HCT116 (cell line): ENCODE data around the gene MAP3K8. TPM values are rescaled to one million over a fixed set of nuclear protein-coding genes. Genes with fewer than 3 reads are reported as not detected.
"Not testable (repeated sequence)": the region's sequence is repeated elsewhere in the genome, so short reads cannot be mapped to it uniquely, and the experiment has no call there.

ENCODE experiments used
- ATAC-seq: fragments of 200-7000 bp; cut with Tn5 transposase; 2 replicates; pipeline ENCODE4 v1.9.1; 2020; ENCODE audit warnings: mild to moderate bottlenecking, moderate library complexity
- BruUV-seq: library from RNA; stranded (reverse); fragments of 400-500 nt; replicated peaks from 2 replicates; lab custom pipeline; 2021; lab: Mats Ljungman, UMichigan
- CTCF ChIA-PET: fragments of 300-600 bp; sonication (Branson Sonifier 250); formaldehyde crosslinking; loops from one replicate; lab custom pipeline; 2021; ENCODE audit warnings: antibody characterized with exemption; lab: Charles Lee
- POLR2A ChIA-PET: fragments of 300-600, 350-600 bp; sonication (Branson Sonifier 250); formaldehyde crosslinking; loops from one replicate; lab custom pipeline; 2021; ENCODE audit warnings: antibody characterized with exemption; lab: Charles Lee
- RAD21 ChIA-PET, 2 experiments: fragments of 300-600 bp; sonication (Branson Sonifier 250); formaldehyde crosslinking; loops; one replicate each; lab custom pipeline; 2023; ENCODE audit warnings: low total read pairs in 2 of 2; ENCODE audit not compliant: uncharacterized antibody in 2 of 2, unreplicated experiment in 2 of 2, low non-redundant PET in 1 of 2; lab: Charles Lee
- DNase-seq: peaks from one replicate; pipeline ENCODE4 v3.0.0-alpha.2; 2010; ENCODE audit warnings: low read depth, low spot score
- H2AFZ ChIP-seq: fragments of 200-600 bp; shearing (Covaris generic), sonication (generic); 2 replicates; pipeline ENCODE4 v1.6.1; 2017; ENCODE audit warnings: low read depth, mixed run types, mixed read lengths, antibody characterized with exemption, low read length; ENCODE audit not compliant: poor library complexity, severe bottlenecking
- H3K27ac ChIP-seq: 2 replicates; pipeline ENCODE4 v1.5.1; 2012; ENCODE audit warnings: low read depth, low read length
- H3K27me3 ChIP-seq: fragments of 200-600 bp; sonication (generic); 2 replicates; pipeline ENCODE4 v1.6.1; 2016; ENCODE audit warnings: mixed run types, low read length, mixed read lengths; ENCODE audit not compliant: insufficient read depth
- H3K36me3 ChIP-seq, 2 experiments: fragments of 200-500 bp in 1 of 2; fragments of 200-600 bp in 1 of 2; sonication (Bioruptor generic) in 1 of 2; sonication (generic) in 1 of 2; 2 replicates each; pipeline versions ENCODE4 v1.5.1 to v1.6.1; 2014 to 2016; ENCODE audit warnings: low read length in 2 of 2, inconsistent platforms in 1 of 2, mixed read lengths in 1 of 2, mixed run types in 1 of 2; ENCODE audit not compliant: insufficient read depth in 2 of 2, control insufficient read depth in 1 of 2
- H3K4me1 ChIP-seq, 2 experiments: fragments of 200-600 bp in 1 of 2; sonication (generic) in 1 of 2; 2 replicates each; pipeline versions ENCODE4 v1.5.1 to v1.6.1; 2012 to 2017; ENCODE audit warnings: low read length in 2 of 2, inconsistent platforms in 1 of 2, mild to moderate bottlenecking in 1 of 2, mixed read lengths in 1 of 2, mixed run types in 1 of 2, moderate library complexity in 1 of 2; ENCODE audit not compliant: insufficient read depth in 2 of 2, control insufficient read depth in 1 of 2
- H3K4me2 ChIP-seq: fragments of 200-600 bp; sonication (generic); 2 replicates; pipeline ENCODE4 v1.6.1; 2017; ENCODE audit warnings: mixed run types, low read length, mixed read lengths
- H3K4me3 ChIP-seq, 2 experiments: fragments of 200-600 bp in 1 of 2; sonication (generic) in 1 of 2; replicated peaks in 1 of 2; 2 replicates each; pipeline ENCODE4 v1.5.1; 2011 to 2016; ENCODE audit warnings: low read length in 2 of 2, control low read depth in 1 of 2, low read depth in 1 of 2, mild to moderate bottlenecking in 1 of 2, mixed read lengths in 1 of 2, mixed run types in 1 of 2
- H3K79me2 ChIP-seq: fragments of 200-600 bp; sonication (generic); 2 replicates; pipeline ENCODE4 v1.6.1; 2017; ENCODE audit warnings: mild to moderate bottlenecking, mixed run types, low read length, moderate library complexity, mixed read lengths; ENCODE audit not compliant: insufficient read depth
- H3K9ac ChIP-seq: fragments of 200-600 bp; sonication (generic); 2 replicates; pipeline ENCODE4 v1.6.1; 2016; ENCODE audit warnings: low read length, mixed read lengths
- H3K9me2 ChIP-seq: fragments of 200-600 bp; sonication (generic), shearing (Covaris generic); 2 replicates; pipeline ENCODE4 v1.6.1; 2017; ENCODE audit warnings: mixed run types, mild to moderate bottlenecking, moderate library complexity; ENCODE audit not compliant: insufficient read depth
- H3K9me3 ChIP-seq, 2 experiments: fragments of 200-500 bp in 1 of 2; fragments of 200-600 bp in 1 of 2; sonication (Bioruptor generic) in 1 of 2; sonication (generic) in 1 of 2; 2 replicates each; pipeline ENCODE4 v1.6.1; 2014 to 2017; ENCODE audit warnings: low read length in 2 of 2, mixed read lengths in 2 of 2, inconsistent platforms in 1 of 2, low read depth in 1 of 2, mild to moderate bottlenecking in 1 of 2, mixed run types in 1 of 2, moderate library complexity in 1 of 2; ENCODE audit not compliant: control insufficient read depth in 1 of 2, insufficient read depth in 1 of 2
- H4K20me1 ChIP-seq: fragments of 200-600 bp; sonication (generic), shearing (Covaris generic); 2 replicates; pipeline ENCODE4 v1.6.1; 2017; ENCODE audit warnings: mixed run types, mild to moderate bottlenecking, moderate library complexity; ENCODE audit not compliant: insufficient read depth
- CTCF ChIP-seq, 3 experiments: fragments of 200-600 bp in 1 of 3; sonication (generic) in 1 of 3; IDR thresholded peaks in 2 of 3; conservative IDR thresholded peaks in 1 of 3; 2 replicates each; pipeline ENCODE4 v1.5.1; 2012 to 2017; ENCODE audit warnings: low read depth in 2 of 3, low read length in 2 of 3, antibody characterized with exemption in 1 of 3, borderline replicate concordance in 1 of 3, control low read depth in 1 of 3, mild to moderate bottlenecking in 1 of 3, mixed read lengths in 1 of 3, mixed run types in 1 of 3, moderate library complexity in 1 of 3; ENCODE audit not compliant: insufficient read depth in 1 of 3
- EGR1 ChIP-seq: IDR thresholded peaks from 2 replicates; pipeline ENCODE4 v1.6.1; 2012; ENCODE audit warnings: low read depth
- JUND ChIP-seq: IDR thresholded peaks from 2 replicates; pipeline ENCODE4 v1.6.1; 2012
- POLR2AphosphoS5 ChIP-seq: IDR thresholded peaks from 2 replicates; pipeline ENCODE4 v1.6.1; 2011; ENCODE audit warnings: mild to moderate bottlenecking, low read depth, low read length, moderate library complexity
- ZNF274 ChIP-seq: fragments of 200-500 bp; sonication (Bioruptor generic); IDR thresholded peaks from 2 replicates; pipeline ENCODE4 v1.6.1; 2014; ENCODE audit warnings: mild to moderate bottlenecking, low read depth, low read length, inconsistent platforms
- intact Hi-C: fragments of 100-400 bp; cut with micrococcal nuclease; formaldehyde crosslinking; loops from 2 replicates; pipeline ENCODE4 v1.10.0; 2022
- total RNA-seq: library from RNA; stranded (reverse); gene quantifications from one replicate; pipeline ENCODE4 v1.2.1, GENCODE V29; 2021; ENCODE audit not compliant: unreplicated experiment
- TF ChIP-seq, protein P1 (sequence below): IDR thresholded peaks from 2 replicates; pipeline ENCODE4 v1.6.1; 2012
- TF ChIP-seq, protein P2 (sequence below): IDR thresholded peaks from 2 replicates; pipeline ENCODE4 v1.6.1; 2012
- TF ChIP-seq, protein P3 (sequence below): IDR thresholded peaks from 2 replicates; pipeline ENCODE4 v1.6.1; 2011; ENCODE audit warnings: mild to moderate bottlenecking, low read length, moderate library complexity; ENCODE audit not compliant: insufficient replicate concordance; ENCODE audit errors: extremely low read depth

Gene MAP3K8
- total RNA-seq, 1 experiment from 2014 or later: 4.5 TPM

DNA sequence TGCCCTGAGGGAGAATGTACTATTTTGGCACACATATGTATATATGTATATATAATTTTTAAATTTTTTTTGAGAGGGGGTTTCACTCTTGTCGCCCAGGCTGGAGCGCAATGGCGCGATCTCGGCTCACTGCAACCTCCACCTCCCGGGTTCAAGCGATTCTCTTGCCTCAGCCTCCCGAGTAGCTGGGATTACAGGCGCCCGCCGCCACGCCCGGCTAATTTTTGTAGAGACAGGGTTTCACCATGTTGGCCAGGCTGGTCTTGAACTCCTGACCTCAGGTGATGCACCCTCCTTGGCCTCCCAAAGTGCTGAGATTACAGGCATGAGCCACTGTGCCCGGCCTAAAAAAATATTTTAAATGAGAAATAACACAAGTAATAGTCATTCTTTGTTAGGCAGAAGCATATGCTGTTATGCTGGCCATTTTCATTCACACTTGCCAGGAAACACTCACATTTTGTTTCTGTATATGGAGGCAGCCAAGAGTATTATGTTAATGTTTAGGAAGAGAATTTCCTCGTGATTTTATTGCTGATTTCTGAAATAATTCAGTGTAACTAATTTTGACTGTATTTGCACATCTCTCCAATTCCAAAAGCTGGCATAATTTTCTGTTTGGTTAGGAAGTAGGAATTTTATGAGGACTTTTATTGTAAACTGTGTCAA is 1.6 kb downstream of the MAP3K8 start:
- H3K79me2 ChIP-seq, ATAC-seq, H3K36me3 ChIP-seq, H4K20me1 ChIP-seq, H3K9me2 ChIP-seq, CTCF ChIA-PET, intact Hi-C loops, H3K27me3 ChIP-seq, RAD21 ChIA-PET, DNase-seq, H3K27ac ChIP-seq, H3K9me3 ChIP-seq, BruUV-seq, H3K9ac ChIP-seq, H2AFZ ChIP-seq: not testable (repeated sequence)
- POLR2A ChIA-PET: interaction anchor here (1.3 kb wide), 1 partner anchor 14 kb away, joined by 4 read pairs; no protein-coding TSS in a partner anchor
- Histone ChIP-seq H3K4me2 (peak overlapping the region; percentile 98), H3K4me3 (peak overlapping the region; percentile 78 to 86), H3K4me1 (peaks cover 18 to 43% of the 10 kb centered on the region in 2 experiments)

GRCh38 chr10:30436191-30436611 is 2.2 kb downstream of the MAP3K8 start:
- Histone ChIP-seq H3K9me2 (no peaks in the 10 kb centered on the region), H3K27ac (no peak overlapping the region), H3K79me2 (no peaks in the 10 kb centered on the region), H2AFZ (no peak overlapping the region), H4K20me1 (no peaks in the 10 kb centered on the region), H3K36me3 (peaks cover 0 to 2% of the 10 kb centered on the region in 2 experiments; a peak in 1 of 4 replicates), H3K9ac (no peak overlapping the region), H3K4me1 (peaks cover 12 to 37% of the 10 kb centered on the region in 2 experiments), H3K4me2 (no peak overlapping the region), H3K27me3 (no peaks in the 10 kb centered on the region), H3K9me3 (no peaks in the 10 kb centered on the region), H3K4me3 (no peak overlapping the region)
- ATAC-seq: no peak
- intact Hi-C loops: no loop called here
- RAD21 ChIA-PET: no interaction called here
- TF ChIP-seq ZNF274: no peak
- TF ChIP-seq, protein P1, sequence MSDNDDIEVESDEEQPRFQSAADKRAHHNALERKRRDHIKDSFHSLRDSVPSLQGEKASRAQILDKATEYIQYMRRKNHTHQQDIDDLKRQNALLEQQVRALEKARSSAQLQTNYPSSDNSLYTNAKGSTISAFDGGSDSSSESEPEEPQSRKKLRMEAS: no peak
- TF ChIP-seq, protein P2, sequence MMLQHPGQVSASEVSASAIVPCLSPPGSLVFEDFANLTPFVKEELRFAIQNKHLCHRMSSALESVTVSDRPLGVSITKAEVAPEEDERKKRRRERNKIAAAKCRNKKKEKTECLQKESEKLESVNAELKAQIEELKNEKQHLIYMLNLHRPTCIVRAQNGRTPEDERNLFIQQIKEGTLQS: no peak
- no peak for TF ChIP-seq JUND
- no peak for TF ChIP-seq POLR2AphosphoS5
- no peak for TF ChIP-seq EGR1
- TF ChIP-seq CTCF (IDR thresholded peaks at IDR 0.05 in 2 of 3, conservative IDR thresholded peaks at IDR 0.05 in 1 of 3; ENCODE audit: borderline replicate concordance in 1 of 3, insufficient read depth in 1 of 3, low read depth in 2 of 3, low read length in 2 of 3): no peak
- TF ChIP-seq, protein P3, sequence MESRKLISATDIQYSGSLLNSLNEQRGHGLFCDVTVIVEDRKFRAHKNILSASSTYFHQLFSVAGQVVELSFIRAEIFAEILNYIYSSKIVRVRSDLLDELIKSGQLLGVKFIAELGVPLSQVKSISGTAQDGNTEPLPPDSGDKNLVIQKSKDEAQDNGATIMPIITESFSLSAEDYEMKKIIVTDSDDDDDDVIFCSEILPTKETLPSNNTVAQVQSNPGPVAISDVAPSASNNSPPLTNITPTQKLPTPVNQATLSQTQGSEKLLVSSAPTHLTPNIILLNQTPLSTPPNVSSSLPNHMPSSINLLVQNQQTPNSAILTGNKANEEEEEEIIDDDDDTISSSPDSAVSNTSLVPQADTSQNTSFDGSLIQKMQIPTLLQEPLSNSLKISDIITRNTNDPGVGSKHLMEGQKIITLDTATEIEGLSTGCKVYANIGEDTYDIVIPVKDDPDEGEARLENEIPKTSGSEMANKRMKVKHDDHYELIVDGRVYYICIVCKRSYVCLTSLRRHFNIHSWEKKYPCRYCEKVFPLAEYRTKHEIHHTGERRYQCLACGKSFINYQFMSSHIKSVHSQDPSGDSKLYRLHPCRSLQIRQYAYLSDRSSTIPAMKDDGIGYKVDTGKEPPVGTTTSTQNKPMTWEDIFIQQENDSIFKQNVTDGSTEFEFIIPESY: no peak
- DNase-seq: no peak
- POLR2A ChIA-PET: no interaction called here
- no TSS peak for BruUV-seq
- CTCF ChIA-PET: no interaction called here
